ENCODE results near the gene VPS9D1.
A peak's percentile ranks its signal among the peaks of the same experiment; 100 is the strongest.
"Not testable (repeated sequence)": the region's sequence is repeated elsewhere in the genome, so short reads cannot be mapped to it uniquely, and the experiment has no call there.

The VPS9D1 gene

DNA sequence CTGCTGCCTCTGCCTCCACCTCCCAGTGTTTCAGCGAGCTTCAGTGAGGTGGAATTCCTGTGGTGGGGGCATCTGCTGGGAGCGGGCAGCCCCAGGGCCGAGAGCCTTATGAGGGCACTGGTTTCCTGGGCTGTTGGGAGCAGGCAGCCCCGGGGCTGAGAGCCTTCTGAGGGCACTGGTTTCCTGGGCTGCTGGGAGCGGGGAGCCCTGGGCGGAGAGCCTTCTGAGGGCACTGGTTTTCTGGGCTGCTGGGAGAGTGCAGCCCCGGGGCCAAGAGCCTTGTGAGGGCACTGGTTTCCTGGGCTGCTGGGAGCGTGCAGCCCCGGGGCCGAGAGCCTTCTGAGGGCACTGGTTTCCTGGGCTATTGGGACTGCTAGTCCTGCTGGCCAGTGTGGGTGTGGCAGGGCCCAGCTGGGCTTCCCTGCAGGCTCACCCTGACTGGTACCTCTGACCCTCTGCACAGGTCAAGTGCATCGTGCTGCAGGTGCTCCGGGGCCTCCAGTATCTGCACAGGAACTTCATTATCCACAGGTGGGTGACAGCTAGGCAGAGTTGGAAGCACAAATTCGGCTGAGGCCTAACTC lies 28.6 kb downstream of the VPS9D1 start:
- DNase-seq = no peak

DNA sequence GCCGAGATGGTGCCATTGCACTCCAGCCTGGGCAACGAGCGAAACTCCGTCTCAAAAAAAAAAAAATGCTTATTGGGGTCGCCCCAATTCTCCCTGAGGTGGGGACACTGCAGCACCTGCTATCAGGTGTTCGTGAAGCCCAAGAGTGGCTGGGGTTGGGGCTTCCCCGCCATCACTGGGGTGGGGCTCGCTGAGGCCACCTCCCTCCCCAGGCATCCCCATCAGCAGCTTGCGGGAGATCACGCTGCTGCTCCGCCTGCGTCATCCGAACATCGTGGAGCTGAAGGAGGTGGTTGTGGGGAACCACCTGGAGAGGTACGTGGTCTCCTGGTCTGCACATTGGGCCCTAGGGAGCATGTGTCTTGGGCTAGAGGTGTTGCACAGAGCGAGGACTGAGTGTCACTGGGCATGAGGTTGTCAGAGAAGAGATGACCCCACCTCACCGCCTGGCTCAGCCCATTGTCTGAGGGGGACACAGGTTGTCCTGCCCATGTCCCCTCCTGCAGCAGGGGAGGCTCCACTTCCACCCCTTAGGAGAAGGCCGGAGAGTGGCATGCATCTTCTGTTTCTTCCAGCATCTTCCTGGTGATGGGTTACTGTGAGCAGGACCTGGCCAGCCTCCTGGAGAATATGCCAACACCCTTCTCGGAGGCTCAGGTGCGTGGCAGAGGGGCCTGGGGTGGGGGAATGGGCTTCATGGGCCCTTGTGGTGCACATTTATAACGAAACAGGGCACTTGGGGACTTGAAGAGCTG lies 29.3 kb downstream of the VPS9D1 start:
- DNase-seq = no peak

DNA sequence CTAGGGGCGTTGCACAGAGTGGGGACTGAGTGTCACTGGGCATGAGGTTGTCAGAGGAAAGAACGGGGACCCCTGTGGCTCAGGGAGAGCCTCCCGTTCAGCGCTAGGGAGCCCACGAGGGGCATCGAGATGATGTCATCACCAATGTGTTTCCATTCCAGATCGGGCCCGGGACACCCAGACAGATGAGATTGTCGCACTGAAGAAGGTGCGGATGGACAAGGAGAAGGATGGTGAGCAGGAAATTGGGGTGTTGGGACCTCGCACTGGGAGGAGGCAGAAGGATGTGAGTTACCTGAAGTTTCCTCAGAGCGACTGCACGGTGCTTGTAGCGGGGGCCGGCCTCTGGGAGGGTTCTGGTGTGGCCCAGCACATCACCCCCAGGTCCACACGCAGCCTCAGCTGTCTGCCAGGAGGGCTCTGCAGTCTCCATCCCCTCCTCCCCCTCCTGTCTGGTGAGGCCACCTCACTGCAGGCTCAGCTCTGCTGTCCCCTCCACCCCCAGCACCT lies 30.3 kb downstream of the VPS9D1 start:
- DNase-seq = no peak

DNA sequence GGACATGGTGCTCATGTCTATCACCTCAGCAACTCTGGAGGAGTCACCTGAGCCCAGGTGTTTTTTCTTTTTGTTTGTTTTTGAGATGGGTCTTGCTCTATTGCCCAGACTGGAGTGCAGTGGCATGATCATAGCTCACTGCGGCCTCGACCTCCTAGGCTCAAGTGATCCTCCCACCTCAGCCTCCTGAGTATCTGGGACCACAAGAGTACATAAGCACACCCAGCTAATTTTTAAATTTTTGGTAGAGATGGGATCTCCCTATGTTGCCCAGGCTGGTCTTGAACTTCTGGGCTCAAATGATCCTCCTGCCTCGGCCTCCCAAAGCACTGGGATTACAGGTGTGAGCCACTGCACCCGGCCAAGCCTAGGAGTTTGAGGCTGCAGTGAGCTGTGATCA lies 31.1 kb downstream of the VPS9D1 start:
- not testable (repeated sequence) for DNase-seq

DNA sequence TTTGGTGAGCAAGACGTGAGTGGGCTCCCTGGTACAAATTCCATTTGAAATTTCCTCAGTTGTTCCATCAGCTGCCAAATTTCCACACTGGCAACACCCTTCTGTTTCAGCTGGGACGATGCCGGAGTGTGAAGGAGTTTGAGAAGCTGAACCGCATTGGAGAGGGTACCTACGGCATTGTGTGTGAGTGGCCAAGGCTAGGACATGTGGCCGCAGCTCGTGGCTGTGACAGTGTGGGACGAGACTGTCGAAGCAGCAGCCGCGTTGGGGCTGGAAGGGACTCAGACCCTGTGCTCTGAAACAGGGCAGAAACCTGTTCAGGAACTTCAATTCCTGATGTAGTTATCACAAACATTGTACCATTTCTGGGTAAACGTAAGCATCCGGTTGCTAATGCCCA lies 31.6 kb downstream of the VPS9D1 start:
- DNase-seq = no peak

DNA sequence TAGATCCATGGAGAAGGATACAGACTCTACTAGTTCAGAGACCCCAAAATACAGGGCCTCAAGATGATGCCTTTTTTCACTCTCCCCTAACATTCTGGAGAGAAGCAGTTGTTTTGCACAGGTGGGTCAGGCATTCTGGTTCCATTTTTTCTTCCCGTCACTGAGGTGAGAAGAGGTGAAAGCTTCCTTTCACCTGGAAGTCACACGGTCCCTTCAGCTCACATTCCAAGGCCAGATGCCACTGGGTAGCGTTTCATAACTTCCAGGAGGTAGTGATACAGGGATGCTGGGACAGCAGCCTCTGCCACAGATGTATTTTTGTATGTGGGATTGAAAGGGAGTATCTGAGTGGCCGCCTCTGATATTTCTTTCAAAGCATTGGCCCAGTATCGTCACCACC lies 32.3 kb downstream of the VPS9D1 start:
- DNase-seq = no peak

DNA sequence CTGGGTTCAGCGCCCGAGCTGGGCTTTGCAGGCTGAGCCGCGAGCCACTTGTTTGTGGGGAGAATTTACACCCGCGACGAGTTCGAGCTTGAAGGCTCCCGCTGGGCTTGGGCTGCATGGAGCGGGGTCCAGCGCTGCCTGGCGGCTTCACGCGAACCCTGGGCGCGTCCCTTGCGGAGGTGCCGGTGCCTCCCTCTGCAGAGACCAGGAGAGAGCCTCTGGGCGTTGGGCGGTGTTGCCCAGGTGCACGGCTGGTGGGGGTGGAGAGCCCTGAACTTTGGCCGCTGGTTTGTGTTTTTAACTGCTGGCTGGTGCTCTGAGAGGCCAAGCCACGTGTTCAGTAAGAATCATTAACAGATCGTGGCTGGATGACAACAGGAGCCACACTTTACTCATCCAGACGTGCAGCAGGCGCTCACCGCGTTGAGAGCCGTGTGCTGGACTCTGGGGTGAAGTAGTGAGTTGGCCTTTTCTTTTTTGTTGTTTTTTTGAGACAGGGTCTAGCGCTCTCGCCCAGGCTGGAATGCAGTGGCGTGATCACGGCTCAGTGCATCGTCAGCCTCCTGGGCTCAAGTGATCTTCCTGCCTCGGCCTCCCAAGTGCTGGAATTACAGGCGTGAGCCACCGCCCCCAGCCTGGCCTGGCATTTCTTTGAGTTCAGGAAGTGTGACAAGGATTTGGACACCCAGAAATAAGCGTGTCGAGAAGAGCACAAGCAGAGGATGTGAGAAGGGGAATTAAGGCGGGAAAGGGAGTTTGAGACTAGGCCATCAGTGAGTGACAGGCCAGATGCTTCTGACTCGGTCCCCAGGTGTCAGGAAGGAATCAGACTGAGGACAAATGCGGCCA lies 33.4 kb downstream of the VPS9D1 start:
- DNase-seq = no peak

DNA sequence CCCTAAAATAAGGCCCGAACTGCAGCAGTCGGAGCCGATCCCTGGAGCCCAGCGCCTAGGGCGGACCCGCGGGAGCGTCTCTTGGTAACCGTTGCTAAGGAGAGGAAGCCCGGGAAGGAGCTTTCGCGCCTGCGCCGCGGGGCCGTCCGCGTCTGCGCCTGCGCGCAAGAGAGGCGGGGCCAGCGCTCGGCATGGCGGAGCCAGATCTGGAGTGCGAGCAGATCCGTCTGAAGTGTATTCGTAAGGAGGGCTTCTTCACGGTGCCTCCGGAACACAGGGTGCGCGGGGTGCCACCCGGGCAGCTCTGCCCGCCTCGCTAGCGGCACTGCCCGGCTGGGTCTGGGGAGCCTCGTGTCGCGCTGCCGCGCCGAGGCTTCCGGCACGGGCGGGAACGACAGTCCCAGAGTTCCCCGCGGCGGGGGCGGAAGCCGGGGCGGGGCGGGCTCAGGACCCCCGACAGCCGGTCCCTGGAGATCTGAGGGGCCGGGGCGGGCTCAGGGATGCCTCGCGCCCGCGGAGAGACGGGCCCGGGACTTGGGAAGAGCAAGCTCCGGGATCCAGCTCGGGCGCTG lies 34.1 kb downstream of the VPS9D1 start, which contains the start of gene CDK10:
Gene CDK10 (plus strand): TSS at position 170 of the 572 bp plus-strand sequence. CDS start 22 bp downstream, at position 192.
- peak; percentile 56 for DNase-seq

DNA sequence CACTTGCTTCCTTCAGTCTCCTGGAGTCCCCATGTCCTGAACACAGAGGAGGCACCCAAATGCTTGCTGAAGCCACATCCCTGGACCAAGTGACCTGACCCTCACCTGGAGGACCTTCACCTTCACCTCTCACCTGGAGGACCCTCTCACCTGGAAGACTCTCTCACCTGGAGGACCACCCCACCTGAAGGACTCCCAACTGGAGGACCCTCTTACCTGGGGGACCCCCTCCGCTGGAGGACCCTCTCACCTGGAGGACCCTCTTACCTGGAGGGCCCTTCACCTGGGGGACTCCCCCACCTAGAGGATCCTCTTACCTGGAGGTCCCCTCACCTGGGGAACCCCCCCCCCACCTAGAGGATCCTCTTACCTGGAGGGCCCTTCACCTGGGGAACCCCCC lies 34.8 kb downstream of the VPS9D1 start:
- DNase-seq = no peak

DNA sequence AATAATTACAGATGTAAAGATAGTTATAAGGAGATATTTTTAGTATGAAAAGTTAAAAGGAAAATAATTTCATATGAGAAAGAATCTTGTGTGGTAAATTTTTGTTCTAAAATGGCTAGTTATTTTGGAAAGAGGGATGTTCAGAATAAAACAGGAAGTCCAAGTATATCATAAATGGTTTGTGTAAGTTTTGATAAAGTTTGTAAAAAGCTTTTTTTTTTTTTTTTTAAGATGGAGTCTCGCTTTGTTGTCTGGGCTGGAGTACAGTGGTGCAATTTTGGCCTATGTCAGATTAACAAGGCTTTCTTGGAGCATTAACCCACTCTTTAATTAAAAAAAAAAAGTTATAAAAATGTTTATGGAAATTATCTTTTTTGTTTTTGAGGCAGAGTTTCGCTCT lies 42.4 kb downstream of the VPS9D1 start:
- no peak for DNase-seq

DNA sequence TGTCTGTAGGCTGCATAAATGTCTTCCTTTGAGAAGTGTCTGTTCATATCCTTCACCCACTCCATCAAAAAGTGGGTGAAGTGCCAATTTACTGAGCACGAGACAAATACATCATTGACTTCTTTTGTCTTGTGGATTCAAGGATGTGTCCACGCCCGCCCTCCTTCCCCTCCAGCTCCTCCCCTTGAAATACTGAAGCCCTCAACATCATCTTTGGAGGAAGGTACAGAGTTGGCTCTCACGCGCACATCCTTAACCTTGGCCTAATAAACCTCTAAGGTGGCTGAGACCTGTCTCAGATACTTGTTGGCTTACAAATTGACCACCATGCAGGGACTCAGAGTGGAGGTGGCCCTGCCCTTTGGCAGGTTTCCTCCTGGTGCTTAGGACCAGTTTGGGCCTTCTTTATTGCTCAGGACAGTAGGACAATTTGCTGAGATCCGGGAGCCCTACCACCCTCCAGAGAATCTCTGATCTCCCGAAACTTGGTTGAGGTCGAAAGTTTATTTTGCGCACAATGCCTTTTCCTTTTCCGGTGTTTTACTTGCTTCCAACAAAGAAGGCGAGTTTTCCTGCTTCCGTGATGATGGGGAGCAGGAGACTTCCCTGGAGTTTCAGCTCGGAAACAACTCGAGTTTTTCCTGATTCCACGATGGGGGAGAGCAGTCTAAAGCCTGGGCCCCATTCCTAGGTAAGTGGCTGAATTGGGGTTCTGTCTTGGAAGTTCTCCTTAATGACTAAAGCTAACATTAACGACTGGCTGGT lies 48.3 kb downstream of the VPS9D1 start:
- no peak for DNase-seq

DNA sequence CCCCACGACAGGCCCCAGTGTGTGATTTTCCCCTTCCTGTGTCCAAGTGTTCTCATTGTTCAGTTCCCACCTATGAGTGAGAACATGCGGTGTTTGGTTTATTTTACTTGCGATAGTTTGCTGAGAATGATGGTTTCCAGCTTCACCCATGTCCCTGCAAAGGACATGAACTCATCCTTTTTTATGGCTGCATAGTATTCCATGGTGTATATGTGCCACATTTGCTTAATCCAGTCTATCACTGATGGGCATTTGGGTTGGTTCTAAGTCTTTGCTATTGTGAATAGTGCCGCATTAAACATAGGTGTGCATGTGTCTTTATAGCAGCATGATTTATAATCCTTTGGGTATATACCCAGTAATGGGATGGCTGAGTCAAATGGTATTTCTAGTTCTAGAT lies 49.1 kb downstream of the VPS9D1 start:
- not testable (repeated sequence) for DNase-seq

DNA sequence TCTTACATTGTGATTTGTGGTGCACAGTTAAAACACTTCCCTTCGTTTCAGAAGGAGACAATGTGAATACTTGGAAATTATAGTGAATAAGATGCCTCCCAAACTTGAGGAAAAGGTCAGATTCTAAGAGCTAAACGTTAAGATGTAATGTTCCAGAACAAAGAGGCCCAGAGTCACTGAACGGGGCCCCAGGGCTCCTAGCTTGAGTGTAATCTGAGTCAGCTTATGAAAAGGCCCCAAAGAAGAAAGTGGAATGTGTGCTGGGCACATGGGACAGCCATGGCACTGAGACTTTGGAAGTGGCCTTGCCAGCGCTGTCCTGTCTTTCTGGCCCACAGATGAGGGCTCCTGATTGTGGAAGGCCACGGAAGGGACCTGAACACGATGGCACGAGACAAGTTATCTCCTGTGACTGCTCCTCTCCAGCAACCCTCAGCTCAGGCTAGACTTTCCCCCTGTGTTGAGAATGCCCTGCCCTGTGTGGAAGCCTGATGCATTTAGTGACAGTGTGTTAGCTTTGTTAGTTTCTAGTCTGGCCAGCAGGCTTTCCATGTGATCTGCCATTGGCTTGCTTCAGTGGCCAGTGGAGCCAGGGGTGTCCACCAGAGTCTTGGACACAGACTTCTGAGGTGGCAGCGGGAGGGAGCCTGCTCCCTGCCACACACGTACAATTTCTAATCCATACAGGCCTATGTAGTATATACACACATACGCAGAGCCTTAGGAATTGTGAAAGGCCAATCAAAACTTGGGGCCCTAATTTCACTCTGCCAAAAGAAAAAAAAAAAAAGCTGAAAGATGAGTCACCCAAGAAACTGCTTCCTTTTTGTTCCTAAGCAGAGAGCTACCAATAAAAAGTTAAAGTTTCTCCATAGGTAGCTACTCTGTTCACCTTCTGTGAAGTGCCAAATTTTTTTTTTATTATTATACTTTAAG lies 49.9 kb downstream of the VPS9D1 start:
- DNase-seq = no peak

DNA sequence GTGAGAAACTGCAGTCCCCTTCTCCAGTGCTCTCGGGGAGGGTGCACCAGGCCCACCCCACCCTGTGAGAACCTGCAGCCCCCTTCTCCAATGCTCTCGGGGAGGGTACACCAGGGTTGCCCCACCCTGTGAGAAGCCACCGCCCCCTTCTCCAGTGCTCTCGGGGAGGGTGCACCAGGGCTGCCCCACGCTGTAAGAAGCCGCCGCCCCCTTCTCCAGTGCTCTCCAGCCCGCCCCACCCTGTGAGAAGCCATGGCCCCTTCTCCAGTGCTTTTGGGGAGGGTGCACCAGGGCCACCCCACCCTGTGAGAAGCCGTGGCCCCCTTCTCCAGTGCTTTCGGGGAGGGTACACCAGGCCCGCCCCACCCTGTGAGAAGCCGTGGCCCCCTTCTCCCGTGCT lies 50.9 kb downstream of the VPS9D1 start:
- no peak for DNase-seq

DNA sequence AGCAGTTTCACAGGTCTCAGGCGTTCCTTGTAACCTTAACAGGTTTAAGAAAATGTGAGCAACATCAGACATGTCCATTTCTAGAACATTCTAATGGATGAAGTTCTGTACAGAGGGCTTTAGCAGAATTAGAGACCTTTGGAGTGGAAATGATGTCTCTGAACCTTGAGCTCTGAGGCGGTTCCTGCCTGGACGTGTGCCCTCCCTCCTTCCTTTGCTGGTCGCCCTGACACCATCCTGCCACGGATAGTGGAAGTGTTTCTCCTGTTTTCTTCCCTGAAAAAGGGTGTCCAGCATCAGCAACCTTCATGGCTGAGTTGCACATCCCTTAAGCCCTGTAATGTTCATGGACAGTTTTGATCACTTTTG lies 51.9 kb downstream of the VPS9D1 start:
- DNase-seq = no peak

DNA sequence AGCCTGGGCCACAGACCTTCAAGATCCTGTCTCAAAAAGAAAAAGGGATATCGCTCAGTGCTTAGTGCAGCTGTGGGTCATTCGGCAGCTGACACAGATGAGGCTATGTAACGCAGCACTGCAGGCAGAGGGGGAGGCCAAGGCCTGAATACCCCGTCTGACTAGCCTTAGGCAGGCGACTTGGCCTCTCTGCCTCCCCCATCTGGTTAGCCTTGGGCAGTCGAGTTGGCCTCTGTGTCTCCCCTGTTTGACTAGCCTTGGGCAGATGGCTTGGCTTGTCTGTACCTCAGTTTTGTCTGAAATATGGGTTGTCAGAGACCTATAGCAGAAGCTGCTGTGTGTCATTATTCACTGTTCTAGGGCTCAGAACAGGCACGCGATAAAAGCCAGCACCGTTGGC lies 53.1 kb downstream of the VPS9D1 start:
- DNase-seq = no peak

DNA sequence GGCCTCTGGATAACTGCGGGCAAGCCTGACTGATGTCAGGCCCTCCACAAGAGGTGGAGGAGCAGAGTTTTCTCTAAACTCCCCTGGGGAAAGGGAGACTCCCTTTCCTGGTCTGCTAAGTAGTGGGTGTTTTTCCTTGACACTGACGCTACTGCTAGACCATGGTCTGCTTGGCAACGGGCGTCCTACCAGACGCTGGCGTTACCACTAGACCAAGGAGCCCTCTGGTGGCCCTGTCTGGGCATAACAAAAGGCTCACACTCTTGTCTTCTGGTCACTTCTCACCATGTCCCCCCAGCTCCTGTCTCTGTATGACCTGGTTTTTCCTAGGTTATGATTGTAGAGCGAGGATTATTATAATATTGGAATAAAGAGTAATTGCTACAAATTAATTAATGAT lies 53.7 kb downstream of the VPS9D1 start:
- not testable (repeated sequence) for DNase-seq

DNA sequence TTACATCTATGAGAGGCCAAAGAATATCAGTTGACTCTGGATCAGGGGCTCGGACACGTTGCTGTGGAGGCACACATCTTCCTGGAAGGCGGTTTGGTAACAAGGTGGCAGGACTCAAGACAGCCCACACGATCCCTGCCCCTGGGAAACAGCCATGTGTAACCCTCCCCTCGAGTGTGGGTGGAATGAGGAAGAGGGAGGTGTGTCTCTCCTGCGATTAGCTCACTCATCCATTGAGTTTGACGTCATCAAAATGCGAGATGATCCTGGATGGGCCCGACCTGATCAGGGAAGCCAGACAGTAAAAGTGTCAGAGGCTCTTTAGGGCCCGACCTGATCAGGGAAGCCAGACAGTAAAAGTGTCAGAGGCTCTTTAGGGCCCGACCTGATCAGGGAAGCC lies 56.5 kb downstream of the VPS9D1 start:
- not testable (repeated sequence) for DNase-seq

DNA sequence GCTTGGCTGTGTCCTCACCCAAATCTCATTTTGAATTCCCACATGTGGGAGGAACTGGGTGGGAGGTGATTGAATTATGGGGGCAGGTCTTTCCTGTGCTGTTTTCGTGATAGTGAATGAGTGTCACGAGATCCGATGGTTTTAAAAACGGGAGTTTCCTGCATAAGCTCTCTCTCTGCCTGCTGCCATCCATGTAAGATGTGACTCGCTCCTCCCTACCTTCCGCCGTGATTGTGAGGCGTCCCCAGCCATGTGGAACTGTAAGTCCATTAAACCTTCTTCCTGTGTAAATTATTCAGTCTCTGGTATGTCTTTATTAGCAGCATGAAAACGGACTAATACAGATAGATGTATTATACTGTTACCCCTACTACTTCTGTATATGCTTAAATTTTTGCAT lies 59.5 kb downstream of the VPS9D1 start:
- no peak for DNase-seq

DNA sequence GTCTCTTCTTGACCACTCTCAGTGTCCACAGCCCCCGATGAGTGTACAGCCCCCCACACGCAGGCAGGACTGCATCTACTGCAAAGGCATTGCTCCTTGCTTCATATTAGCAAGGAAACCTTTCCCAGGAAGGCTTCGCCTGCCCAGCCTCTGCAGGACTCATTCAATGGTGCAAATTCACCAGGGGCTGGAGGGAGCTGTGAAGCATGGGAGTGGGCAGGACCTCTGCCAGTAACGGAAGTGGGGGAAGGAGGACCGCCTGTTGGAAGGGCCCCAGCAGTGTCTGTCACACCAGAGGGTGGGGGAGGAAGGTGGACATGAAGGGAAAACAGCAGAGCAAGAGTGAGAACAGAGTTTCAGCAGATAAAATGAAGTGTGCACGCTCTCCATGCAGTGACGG lies 60.6 kb downstream of the VPS9D1 start:
- DNase-seq = no peak

DNA sequence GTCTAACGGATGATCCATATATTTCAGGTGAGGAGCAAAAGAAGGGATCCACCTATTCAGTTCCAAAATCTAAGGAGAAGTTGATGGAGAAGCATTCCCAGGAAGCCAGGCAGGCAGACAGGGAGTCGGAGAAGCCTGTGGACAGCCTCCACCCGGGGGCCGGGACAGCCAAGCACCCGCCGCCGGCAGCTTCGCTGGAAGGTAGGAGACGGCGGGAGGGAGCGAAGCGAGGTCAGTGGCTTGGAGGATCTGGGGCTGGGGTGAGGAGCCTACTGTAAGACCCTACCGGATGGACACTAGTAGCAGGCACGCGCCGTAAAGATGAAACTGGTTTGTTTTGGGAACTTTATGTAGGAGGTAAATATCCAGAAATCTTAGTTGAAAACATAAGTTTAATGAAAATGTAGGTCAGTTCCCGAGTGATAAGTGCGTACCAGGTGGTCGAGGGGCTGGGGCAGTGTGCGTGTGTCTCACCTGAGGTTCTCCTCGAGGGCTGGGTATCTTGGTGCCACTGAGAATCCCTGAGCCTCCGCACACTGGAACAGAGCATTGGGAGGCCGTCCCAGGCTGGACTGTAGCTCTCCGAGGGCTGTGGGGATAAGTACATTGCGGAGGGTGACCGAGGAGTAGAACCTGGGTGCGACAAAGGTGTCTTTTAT lies 62.3 kb downstream of the VPS9D1 start:
- DNase-seq = no peak
